ENCODE measurements around the gene IQCM.

- TF ChIP-seq CTCF (IDR thresholded peaks at IDR 0.05) (no peak), NFATC4 (CRISPR knock-in tag; IDR thresholded peaks at IDR 0.05) (no peak), ATF2 (CRISPR knock-in tag; IDR thresholded peaks at IDR 0.05; ENCODE audit: borderline replicate concordance, low read depth) (no peak), MXD4 (CRISPR knock-in tag; IDR thresholded peaks at IDR 0.05; ENCODE audit: borderline replicate concordance) (no peak), FOXK1 (CRISPR knock-in tag; IDR thresholded peaks at IDR 0.05) (no peak), NFE2L1 (CRISPR knock-in tag; IDR thresholded peaks at IDR 0.05) (no peak), ERG (CRISPR knock-in tag; IDR thresholded peaks at IDR 0.05) (no peak), STAT6 (CRISPR knock-in tag; conservative IDR thresholded peaks at IDR 0.05; ENCODE audit: low read depth) (no peak), SMAD3 (CRISPR knock-in tag; IDR thresholded peaks at IDR 0.05; ENCODE audit: borderline replicate concordance) (no peak)
These were observed 96.3 kb downstream of the IQCM start for GRCh38 chr4:149719357-149719756.
